GM21723 (cell line): Measurements from ENCODE around the gene ASL.
"Not testable (repeated sequence)": the region's sequence is repeated elsewhere in the genome, so short reads cannot be mapped to it uniquely, and the experiment has no call there.

Source experiments
- ATAC-seq: cut with Tn5 transposase; IDR thresholded peaks from one replicate; pipeline ENCODE4 v1.9.1; 2021; ENCODE audit warnings: mild to moderate bottlenecking, moderate library complexity; ENCODE audit not compliant: unreplicated experiment

The ASL gene

GRCh38 chr7:66072208-66072607 lies 3.4 kb upstream of the ASL start:
- ATAC-seq: not testable (repeated sequence)

- no peak for ATAC-seq
These were observed 1.1 kb downstream of the ASL start for GRCh38 chr7:66076462-66077329.

GRCh38 chr7:66078067-66078466 lies 2.4 kb downstream of the ASL start:
- no peak for ATAC-seq

- ATAC-seq: no peak
These were observed 6.5 kb downstream of the ASL start for GRCh38 chr7:66082083-66082482.

GRCh38 chr7:66082886-66083415 lies 7.3 kb downstream of the ASL start:
- ATAC-seq: no peak

DNA sequence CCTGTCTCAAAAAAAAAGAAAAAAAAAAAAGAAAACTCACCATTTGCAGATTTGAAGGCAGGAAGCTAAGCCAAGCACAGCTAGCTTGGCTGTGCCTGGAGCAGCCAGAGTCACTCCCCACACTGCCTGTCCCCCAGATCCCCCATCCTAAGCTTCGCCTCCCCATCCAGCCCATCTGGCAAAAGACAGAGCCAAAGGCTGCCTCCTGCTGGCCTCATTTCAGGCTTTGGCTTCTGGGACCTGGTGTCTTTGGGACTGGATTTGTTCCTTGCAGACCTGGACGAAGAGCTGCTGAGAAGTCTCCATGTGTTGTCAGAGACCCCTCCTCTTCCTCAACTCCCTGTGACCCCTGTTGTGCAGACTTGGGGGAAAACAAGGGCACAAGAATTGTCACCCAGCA lies 8.1 kb downstream of the ASL start:
- no peak for ATAC-seq

DNA sequence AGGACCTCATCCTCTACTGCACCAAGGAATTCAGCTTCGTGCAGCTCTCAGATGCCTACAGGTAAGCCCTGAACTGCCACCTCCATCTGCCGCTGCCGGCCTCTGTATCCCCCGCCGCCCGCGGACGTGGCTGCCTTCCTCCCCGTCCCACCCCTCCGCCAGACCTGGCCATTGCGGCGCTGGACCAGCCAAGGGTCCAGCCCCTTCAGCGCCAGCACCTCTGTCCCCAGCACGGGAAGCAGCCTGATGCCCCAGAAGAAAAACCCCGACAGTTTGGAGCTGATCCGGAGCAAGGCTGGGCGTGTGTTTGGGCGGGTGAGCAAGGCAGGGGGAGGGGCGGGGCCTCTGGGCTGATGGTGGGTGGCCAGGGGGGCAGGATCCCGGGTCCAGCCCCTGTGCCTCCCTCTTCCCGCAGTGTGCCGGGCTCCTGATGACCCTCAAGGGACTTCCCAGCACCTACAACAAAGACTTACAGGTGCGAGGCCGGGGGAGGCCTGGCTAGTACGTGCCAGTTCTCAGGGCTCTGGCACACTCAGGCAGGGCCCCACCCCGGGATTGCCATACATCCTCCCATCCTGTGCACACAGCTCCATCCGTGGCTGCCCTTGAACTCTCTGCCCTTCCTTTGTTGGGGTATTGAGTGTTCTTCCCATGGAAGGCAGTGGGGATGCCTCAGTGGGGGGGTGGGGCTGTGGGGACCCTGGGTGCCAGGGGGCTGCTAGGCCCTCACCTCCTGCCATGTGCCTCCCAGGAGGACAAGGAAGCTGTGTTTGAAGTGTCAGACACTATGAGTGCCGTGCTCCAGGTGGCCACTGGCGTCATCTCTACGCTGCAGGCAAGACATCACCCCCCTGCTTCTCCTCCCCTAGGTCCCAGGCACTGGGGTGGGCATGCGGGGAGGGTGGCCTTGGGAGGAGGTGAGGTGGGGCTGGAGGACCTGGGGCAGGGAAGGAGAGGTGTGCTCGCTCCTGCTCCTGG lies 13.5 kb downstream of the ASL start:
- no peak for ATAC-seq

DNA sequence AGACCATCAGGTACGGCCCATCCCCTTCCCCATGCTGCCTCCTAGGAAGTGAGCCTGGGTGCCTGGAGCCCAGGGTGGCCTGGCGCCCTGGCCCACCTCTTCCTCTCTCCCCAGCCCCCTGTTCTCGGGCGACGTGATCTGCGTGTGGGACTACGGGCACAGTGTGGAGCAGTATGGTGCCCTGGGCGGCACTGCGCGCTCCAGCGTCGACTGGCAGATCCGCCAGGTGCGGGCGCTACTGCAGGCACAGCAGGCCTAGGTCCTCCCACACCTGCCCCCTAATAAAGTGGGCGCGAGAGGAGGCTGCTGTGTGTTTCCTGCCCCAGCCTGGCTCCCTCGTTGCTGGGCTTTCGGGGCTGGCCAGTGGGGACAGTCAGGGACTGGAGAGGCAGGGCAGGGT lies 17.0 kb downstream of the ASL start:
- ATAC-seq: no peak

- no peak for ATAC-seq
These were observed 19.4 kb downstream of the ASL start for GRCh38 chr7:66095010-66095409.

DNA sequence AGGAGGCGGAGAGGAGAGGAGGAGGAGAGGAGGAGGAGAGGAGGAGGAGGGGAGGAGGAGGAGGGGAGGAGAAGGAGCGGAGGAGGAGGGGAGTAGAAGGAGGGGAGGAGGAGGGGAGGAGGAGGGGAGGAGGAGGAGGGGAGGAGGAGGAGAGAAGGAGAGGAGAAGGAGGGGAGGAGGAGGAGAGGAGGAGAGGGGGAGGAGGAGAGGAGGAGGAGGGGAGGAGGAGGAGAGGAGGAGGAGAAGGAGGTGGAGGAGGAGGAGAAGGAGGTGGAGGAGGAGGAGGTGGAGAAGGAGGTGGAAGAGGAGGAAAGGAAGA lies 23.6 kb downstream of the ASL start:
- ATAC-seq: no peak

- peak; percentile 87 for ATAC-seq
These were observed 24.2 kb downstream of the ASL start for GRCh38 chr7:66099551-66100407.

DNA sequence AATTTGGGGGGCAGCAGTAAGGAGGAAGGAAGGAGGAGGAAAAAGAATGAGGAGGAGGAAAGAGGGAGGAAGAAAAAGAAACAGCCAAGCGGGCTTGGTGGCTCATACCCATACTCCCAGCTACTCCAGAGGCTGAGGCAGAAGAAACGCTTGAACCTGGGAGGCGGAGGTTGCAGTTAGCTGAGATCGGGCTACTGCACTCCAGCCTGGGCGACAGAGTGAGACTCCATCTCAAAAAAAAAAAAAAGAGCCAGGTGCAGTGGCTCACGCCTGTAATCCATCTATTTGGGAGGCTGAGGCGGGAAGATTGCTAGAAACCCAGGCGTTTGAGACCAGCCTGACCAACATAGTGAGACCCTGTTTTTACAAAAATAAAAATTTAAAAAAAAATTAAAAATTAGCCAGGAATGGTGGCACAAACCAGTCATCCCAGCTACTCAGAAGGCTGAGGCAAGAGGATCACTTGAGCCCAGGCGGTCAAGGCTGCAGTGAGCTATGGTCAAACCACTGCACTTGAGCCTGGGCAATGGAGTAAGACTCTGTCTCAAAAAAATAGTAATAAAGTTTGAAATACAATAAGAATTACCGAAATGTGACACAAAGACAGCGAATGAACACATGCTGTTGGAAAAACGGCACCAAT lies 24.9 kb downstream of the ASL start:
- ATAC-seq: peak; percentile 15

DNA sequence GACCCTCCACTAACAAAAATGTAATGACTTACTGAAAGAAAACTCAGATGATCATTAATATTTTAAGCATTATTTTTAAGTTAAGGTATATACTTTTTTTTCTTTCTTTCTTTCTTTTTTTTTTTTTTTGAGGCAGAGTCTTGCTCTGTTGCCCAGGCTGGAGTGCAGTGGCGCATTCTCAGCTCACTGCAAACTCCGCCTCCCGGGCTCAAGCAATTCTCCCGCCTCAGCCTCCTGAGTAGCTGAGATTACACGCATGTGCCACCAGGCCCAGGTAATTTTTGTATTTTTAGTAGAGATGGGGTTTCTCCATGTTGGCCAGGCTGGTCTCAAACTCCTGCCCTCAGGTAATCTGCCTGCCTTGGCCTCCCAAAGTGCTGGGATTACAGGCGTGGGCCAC lies 26.5 kb downstream of the ASL start:
- ATAC-seq: not testable (repeated sequence)

DNA sequence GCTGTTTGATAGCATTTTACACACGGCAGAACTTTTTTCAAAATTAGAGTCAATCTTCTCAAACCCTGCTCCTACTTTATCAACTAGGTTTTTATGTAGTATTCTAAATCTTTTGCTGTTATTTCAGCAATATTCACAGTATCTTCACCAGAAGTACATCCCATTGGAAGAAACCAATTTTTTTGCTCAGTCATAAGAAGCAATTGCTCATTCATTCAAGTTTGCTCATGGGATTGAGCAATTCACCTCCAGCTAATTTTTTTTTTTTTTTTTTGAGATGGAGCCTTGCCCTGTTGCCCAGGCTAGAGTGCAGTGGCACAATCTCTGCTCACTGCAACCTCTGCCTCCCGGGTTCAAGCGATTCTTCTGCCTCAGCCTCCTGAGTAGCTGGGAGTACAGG lies 28.4 kb downstream of the ASL start:
- not testable (repeated sequence) for ATAC-seq

GRCh38 chr7:66105263-66105748 lies 29.7 kb downstream of the ASL start:
- ATAC-seq: no peak

GRCh38 chr7:66108410-66108809 lies 32.8 kb downstream of the ASL start:
- ATAC-seq: not testable (repeated sequence)

DNA sequence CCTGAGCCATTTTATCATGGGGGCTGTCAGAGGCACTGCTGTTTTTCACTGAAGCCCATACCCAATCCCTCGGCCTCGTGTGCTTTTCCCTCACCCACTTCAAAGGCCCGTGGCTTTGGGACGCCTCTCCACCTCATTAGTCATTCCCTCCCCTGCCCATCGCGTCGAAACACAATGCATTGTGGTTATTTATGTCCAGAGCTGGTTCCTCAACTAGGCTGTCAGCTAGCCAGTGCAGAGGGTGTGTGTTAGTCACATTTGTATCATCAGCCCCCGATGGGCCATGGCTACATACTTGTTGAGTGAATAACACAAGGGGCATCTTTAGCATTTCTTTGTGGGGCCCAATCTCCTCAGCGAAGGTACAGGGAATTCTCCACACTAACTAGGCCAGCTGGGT lies 35.2 kb downstream of the ASL start:
- no peak for ATAC-seq

DNA sequence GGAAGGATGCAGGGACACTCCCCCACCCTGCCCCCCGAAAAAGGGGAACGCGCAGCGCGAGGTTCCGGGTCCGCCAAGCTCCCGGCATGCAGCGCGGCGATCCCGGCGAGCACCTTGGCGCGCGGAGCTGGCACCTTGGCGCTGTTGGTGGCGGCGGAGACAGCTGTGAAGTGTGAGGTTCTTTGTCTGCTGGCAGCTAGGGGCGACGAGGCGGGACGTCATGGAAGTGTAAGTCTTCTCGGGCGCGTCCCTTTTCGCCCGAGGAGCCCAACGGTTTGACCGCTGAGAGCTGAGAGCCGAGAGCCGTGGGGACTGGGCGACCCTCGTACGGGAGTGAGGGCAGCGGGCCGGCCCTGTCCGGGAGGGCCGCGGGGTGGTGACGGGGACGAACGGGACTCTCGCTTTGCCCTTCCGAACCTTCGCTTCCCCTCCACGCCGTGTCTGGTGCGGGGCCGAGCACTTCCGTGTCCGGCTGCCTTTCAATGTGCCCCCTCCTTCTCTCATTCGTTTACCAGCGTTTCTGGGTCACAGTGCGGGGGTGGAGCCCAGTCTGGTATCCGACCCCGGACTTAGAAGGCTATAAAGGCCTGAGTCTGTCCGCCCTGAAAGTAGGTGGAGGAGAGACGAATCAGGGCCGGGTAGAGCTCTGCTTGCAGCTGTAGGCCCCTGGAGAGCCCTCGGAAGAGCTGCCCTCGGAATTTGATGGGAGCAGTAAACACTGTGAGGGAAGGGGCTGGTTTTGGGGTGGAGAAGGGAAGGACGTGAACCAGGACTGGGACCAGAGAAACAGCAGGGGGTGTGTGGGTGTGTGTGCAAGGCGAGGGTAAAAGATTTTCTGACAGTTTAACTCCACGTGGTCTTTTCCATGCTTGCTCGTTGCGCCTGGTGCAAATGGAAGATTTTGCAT lies 39.4 kb downstream of the ASL start, which contains the start of gene CRCP:
CRCP (plus strand) TSS at position 105 of the 907 bp plus-strand sequence; CDS start at position 221, 116 bp downstream.
- peak; percentile 92 for ATAC-seq
